NCI-H2171 treated with DMSO at 0.1 percent for 48 hours (cell line): ENCODE measurements around the gene TP53AIP1.

Source experiments
- DNase-seq: peaks from one replicate; lab custom pipeline; 2025; lab: John Stamatoyannopoulos, UW

Gene TP53AIP1

GRCh38 chr11:128889657-128890213 lies 52.9 kb downstream of the TP53AIP1 start:
- peak; percentile 6 for DNase-seq

- DNase-seq: peak; percentile 49
Observed at GRCh38 chr11:128888034-128888985, 54.4 kb downstream of the TP53AIP1 start.

GRCh38 chr11:128886406-128887124 lies 56.1 kb downstream of the TP53AIP1 start:
- peak; percentile 19 for DNase-seq
